MCF 10A (cell line): Measurements from ENCODE around the gene GPC2. TPM values are rescaled to one million over a fixed set of nuclear protein-coding genes. Genes with fewer than 3 reads are reported as not detected.
"Not testable (repeated sequence)": the region's sequence is repeated elsewhere in the genome, so short reads cannot be mapped to it uniquely, and the experiment has no call there.

Experiments used
- BruUV-seq: library from RNA; stranded (reverse); fragments of 400-500 nt; replicated peaks from 2 replicates; lab custom pipeline; 2021; lab: Mats Ljungman, UMichigan
- CTCF ChIA-PET: fragments of 300-600 bp; sonication (Branson Sonifier 250); formaldehyde crosslinking; extraction: SDS; loops from one replicate; lab custom pipeline; 2021; ENCODE audit warnings: antibody characterized with exemption, inconsistent platforms; lab: Yijun Ruan, JAX
- POLR2A ChIA-PET: fragments of 300-600, 350-650 bp; sonication (Branson Sonifier 250); formaldehyde crosslinking; extraction: SDS; loops from one replicate; lab custom pipeline; 2020; ENCODE audit warnings: antibody characterized with exemption, inconsistent platforms; lab: Yijun Ruan, JAX
- DNase-seq: peaks from one replicate; pipeline ENCODE4 v3.0.0-alpha.2; 2018; ENCODE audit not compliant: unreplicated experiment
- H3K27ac Mint-ChIP-seq: one replicate; pipeline ENCODE4 v1.8.0; 2022; ENCODE audit warnings: mild to moderate bottlenecking, low read depth, mixed read lengths; ENCODE audit not compliant: unreplicated experiment
- H3K27me3 Mint-ChIP-seq: one replicate; pipeline ENCODE4 v1.8.0; 2022; ENCODE audit warnings: mixed read lengths; ENCODE audit not compliant: insufficient read depth, unreplicated experiment
- H3K36me3 Mint-ChIP-seq: one replicate; pipeline ENCODE4 v1.8.0; 2022; ENCODE audit warnings: mild to moderate bottlenecking, moderate library complexity, mixed read lengths; ENCODE audit not compliant: insufficient read depth, unreplicated experiment
- H3K4me1 Mint-ChIP-seq: one replicate; pipeline ENCODE4 v1.8.0; 2022; ENCODE audit warnings: mixed read lengths; ENCODE audit not compliant: insufficient read depth, unreplicated experiment
- H3K4me3 Mint-ChIP-seq: one replicate; pipeline ENCODE4 v1.8.0; 2022; ENCODE audit warnings: mild to moderate bottlenecking, moderate library complexity, mixed read lengths; ENCODE audit not compliant: unreplicated experiment
- H3K9me3 Mint-ChIP-seq: one replicate; pipeline ENCODE4 v1.8.0; 2022; ENCODE audit warnings: mixed read lengths; ENCODE audit not compliant: unreplicated experiment
- intact Hi-C: fragments of 100-400 bp; cut with micrococcal nuclease; formaldehyde crosslinking; loops from 2 replicates; pipeline ENCODE4 v1.14.1; 2022
- total RNA-seq: library from RNA; stranded (reverse); gene quantifications from 2 replicates; pipeline ENCODE4 v1.2.3, GENCODE V29; 2022
- TF ChIP-seq, protein P1 (sequence below): fragments of 200-600 bp; IDR thresholded peaks from one replicate; pipeline ENCODE4 v1.8.0; 2022; ENCODE audit warnings: antibody characterized with exemption, mild to moderate bottlenecking; ENCODE audit not compliant: unreplicated experiment

Gene GPC2
- total RNA-seq, 1 experiment from 2014 or later: 0.65 TPM

DNA sequence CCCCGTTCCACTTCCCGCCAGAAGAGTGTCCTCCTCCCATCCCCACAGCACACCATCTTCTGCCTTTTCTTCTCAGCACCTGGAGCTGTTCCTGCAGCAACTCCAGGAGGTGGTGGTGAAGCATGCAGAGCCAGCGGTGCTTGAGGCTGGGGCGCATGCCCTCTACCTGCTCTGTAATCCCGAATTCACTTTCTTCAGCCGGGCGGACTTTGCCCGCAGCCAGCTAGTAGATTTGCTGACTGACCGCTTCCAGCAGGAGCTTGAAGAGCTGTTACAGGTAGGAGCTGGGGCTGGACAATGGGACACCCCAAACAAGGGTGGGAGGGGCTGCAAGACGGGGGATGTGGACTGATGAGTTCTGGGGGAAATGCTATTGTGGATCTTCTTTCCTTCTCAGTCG lies 23.5 kb upstream of the GPC2 start:
- intact Hi-C loops: no loop called here
- ChIA-PET POLR2A (no interaction called here), CTCF (interaction anchor here (0.6 to 1.1 kb wide), 2 partner anchors 69 to 1406 kb away, joined by 3 to 5 read pairs; no protein-coding TSS in a partner anchor)
- H3K4me3 Mint-ChIP-seq: no peak overlapping the region
- no peaks in the 10 kb centered on the region for H3K4me1 Mint-ChIP-seq
- no peak overlapping the region for H3K27ac Mint-ChIP-seq
- TF ChIP-seq, protein P1, sequence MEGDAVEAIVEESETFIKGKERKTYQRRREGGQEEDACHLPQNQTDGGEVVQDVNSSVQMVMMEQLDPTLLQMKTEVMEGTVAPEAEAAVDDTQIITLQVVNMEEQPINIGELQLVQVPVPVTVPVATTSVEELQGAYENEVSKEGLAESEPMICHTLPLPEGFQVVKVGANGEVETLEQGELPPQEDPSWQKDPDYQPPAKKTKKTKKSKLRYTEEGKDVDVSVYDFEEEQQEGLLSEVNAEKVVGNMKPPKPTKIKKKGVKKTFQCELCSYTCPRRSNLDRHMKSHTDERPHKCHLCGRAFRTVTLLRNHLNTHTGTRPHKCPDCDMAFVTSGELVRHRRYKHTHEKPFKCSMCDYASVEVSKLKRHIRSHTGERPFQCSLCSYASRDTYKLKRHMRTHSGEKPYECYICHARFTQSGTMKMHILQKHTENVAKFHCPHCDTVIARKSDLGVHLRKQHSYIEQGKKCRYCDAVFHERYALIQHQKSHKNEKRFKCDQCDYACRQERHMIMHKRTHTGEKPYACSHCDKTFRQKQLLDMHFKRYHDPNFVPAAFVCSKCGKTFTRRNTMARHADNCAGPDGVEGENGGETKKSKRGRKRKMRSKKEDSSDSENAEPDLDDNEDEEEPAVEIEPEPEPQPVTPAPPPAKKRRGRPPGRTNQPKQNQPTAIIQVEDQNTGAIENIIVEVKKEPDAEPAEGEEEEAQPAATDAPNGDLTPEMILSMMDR: no peak
- no peaks in the 10 kb centered on the region for H3K36me3 Mint-ChIP-seq
- H3K9me3 Mint-ChIP-seq: no peaks in the 10 kb centered on the region
- DNase-seq: no peak
- H3K27me3 Mint-ChIP-seq: peaks cover 66% of the 10 kb centered on the region
- BruUV-seq: no TSS peak

DNA sequence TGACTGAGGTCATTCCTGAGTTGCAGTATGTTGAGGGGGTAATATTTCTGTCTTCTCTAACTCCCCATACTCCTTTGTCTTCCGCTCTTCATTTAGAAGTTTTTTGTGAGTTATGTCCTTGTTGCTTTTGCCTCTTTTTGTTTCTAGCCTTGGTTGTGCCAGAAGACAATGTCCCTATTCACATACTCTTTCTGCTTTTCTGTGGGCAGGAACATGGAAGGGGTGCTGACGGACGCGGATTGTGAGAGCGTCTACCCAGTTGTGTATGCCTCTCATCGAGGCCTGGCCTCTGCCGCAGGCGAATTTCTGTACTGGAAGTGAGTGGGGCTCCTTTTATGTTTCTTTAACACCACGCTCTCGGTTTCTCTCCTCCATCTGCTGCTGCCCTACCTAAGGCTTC lies 21.1 kb upstream of the GPC2 start:
- Mint-ChIP-seq H3K4me1 (no peaks in the 10 kb centered on the region), H3K4me3 (no peak overlapping the region), H3K36me3 (no peaks in the 10 kb centered on the region), H3K9me3 (no peaks in the 10 kb centered on the region), H3K27ac (no peak overlapping the region), H3K27me3 (peaks cover 56% of the 10 kb centered on the region)
- BruUV-seq: no TSS peak
- no peak for DNase-seq
- ChIA-PET CTCF (interaction anchor here (0.6 to 0.9 kb wide), 2 partner anchors 20 to 89 kb away, joined by 3 to 4 read pairs; no protein-coding TSS in a partner anchor), POLR2A (no interaction called here)
- intact Hi-C loops: no loop called here
- TF ChIP-seq, protein P1: no peak

DNA sequence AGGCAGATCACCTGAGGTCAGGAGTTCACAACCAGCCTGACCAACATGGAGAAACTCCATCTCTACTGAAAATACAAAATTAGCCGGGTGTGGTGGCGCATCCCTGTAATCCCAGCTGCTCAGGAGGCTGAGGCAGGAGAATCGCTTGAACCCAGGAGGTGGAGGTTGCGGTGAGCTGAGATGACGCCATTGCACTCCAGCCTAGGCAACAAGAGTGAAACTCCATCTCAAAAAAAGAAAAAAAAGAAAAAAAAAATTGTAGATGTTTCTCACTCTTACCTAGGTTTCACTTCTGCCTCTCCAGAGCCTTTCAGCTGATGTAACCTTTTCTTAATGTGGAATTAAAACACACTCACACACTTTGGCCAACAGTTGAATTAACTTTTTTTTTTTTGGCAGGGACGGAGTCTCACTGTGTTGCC lies 18.7 kb upstream of the GPC2 start:
- H3K36me3 Mint-ChIP-seq, H3K27ac Mint-ChIP-seq, H3K9me3 Mint-ChIP-seq, H3K4me1 Mint-ChIP-seq, DNase-seq, BruUV-seq, H3K4me3 Mint-ChIP-seq, intact Hi-C loops: not testable (repeated sequence)
- ChIA-PET POLR2A (interaction anchor here (0.8 kb wide), 1 partner anchor 141 kb away, joined by 3 read pairs; no protein-coding TSS in a partner anchor), CTCF (interaction anchor here (0.6 to 1.4 kb wide), 2 partner anchors 63 kb away, joined by 3 to 5 read pairs; no protein-coding TSS in a partner anchor)
- H3K27me3 Mint-ChIP-seq: peaks cover 35% of the 10 kb centered on the region

DNA sequence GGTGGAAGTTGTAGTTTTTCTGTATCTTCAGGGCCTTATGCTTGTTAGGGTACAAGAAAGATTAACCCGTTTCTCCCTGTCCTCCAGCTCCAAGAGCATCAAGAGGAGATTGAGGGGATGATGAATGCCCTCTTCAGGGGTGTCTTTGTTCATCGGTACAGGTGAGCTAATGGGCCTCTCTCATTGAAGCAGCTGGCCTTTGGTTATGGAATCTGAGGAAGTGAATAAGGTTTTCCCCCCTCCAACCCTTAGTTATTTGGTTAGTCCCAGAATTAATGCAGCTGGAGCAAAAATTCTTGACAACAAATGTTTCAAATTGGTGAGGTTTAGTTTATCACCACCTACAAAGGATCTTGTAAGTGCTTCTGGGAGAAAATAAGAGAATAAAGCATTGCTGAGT lies 18.0 kb upstream of the GPC2 start:
- Mint-ChIP-seq H3K27me3 (peaks cover 28% of the 10 kb centered on the region), H3K4me1 (peaks cover 5% of the 10 kb centered on the region), H3K36me3 (no peaks in the 10 kb centered on the region), H3K9me3 (no peaks in the 10 kb centered on the region), H3K4me3 (no peak overlapping the region), H3K27ac (no peak overlapping the region)
- TF ChIP-seq, protein P1: no peak
- no TSS peak for BruUV-seq
- ChIA-PET CTCF (interaction anchor here (0.6 to 1.4 kb wide), 3 partner anchors 50 to 725 kb away, joined by 3 to 5 read pairs (median 3); no protein-coding TSS in a partner anchor), POLR2A (interaction anchor here (0.6 to 0.8 kb wide), 2 partner anchors 142 to 233 kb away, joined by 3 read pairs; no protein-coding TSS in a partner anchor)
- intact Hi-C loops: no loop called here
- DNase-seq: no peak
